Adrenal gland (tissue), 12 donors: ENCODE results near the gene GPR35. TPM values are rescaled to one million over a fixed set of nuclear protein-coding genes. Genes with fewer than 3 reads are reported as not detected.
A peak's percentile ranks its signal among the peaks of the same experiment; 100 is the strongest.

ENCODE experiments used
- DNase-seq, 7 donors: peaks; one replicate each; pipeline ENCODE4 v3.0.0-alpha.2; 2019 to 2020
- H3K27ac ChIP-seq, 5 donors: fragments of 200-600 bp; sonication (generic) in 4 of 5; 1 replicate in 3 of 5; 2 replicates in 2 of 5; pipeline versions ENCODE4 v1.5.1 to v1.8.0; 2016 to 2020; ENCODE audit warnings: mild to moderate bottlenecking in 1 of 5
- H3K27me3 ChIP-seq: fragments of 200-600 bp; 2 replicates; pipeline ENCODE4 v1.8.0; 2021
- H3K36me3 ChIP-seq, 2 donors: fragments of 200-600 bp; replicated peaks in 1 of 2; 1 replicate in 1 of 2; 2 replicates in 1 of 2; pipeline versions ENCODE4 v1.5.1 to v1.8.0; 2018 to 2022
- H3K4me1 ChIP-seq, 2 donors: fragments of 200-600 bp; replicated peaks in 1 of 2; 1 replicate in 1 of 2; 2 replicates in 1 of 2; pipeline versions ENCODE4 v1.5.1 to v1.8.0; 2018 to 2021
- H3K4me3 ChIP-seq, 4 donors: fragments of 200-600 bp; sonication (generic) in 3 of 4; one replicate each; pipeline ENCODE4 v1.5.1; 2016 to 2018
- H3K9me3 ChIP-seq, 3 donors: fragments of 200-600 bp; sonication (generic) in 1 of 3; replicated peaks in 1 of 3; 1 replicate in 2 of 3; 2 replicates in 1 of 3; pipeline versions ENCODE4 v1.5.1 to v1.8.0; 2016 to 2021
- POLR2A ChIP-seq, 2 donors: fragments of 450-650 bp; IDR thresholded peaks; one replicate each; pipeline ENCODE4 v1.6.1; 2017; ENCODE audit warnings: antibody characterized with exemption in 2 of 2, mild to moderate bottlenecking in 2 of 2, moderate library complexity in 1 of 2
- WGBS, 4 donors: extraction: QIAGEN DNeasy Blood & Tissue Kit in 2 of 4; methylation state at CpG; one replicate each; pipeline versions ENCODE4 v1.1.5 to v1.1.7; 2013 to 2017; 5-methylcytosine and 5-hydroxymethylcytosine counted together
- intact Hi-C, 2 donors: fragments of 100-400 bp; cut with DNase I; formaldehyde crosslinking; loops; one replicate each; pipeline versions ENCODE4 v1.14.1 to v1.15.0; 2022 to 2023
- polyA plus RNA-seq, 3 donors: library from polyadenylated mRNA; stranded (reverse); fragments of 200-250 nt in 2 of 3; fragments of 350-450 nt in 1 of 3; fragmentation: Illumina TruSeq in 1 of 3; extraction: RNeasy Lipid Tissue Mini Kit (QIAGEN cat#74804) in 1 of 3; gene quantifications; one replicate each; pipeline ENCODE4 v1.2.3, GENCODE V29; 2013 to 2014
- total RNA-seq, 9 donors: library from RNA; depleted of rRNA in 4 of 9; stranded (reverse); fragments of >200 nt in 4 of 9; fragments of 120-200 nt in 1 of 9; fragmentation: NEBNext Ultra II Directional in 1 of 9; extraction: Animal tissue kit (Norgen Biotek cat#: 25700) in 1 of 9; gene quantifications; one replicate each; pipeline versions ENCODE4 v1.1.0 to v1.2.4, GENCODE V29; 2013 to 2023
- TF ChIP-seq, protein P1 (sequence below), 6 experiments: fragments of 450-650 bp in 4 of 6; fragments of 200-600 bp in 2 of 6; sonication (generic) in 1 of 6; IDR thresholded peaks; 1 replicate in 5 of 6; 2 replicates in 1 of 6; pipeline versions ENCODE4 v1.5.1 to v1.8.0; 2016 to 2021; ENCODE audit warnings: antibody characterized with exemption in 6 of 6, mild to moderate bottlenecking in 2 of 6, moderate library complexity in 1 of 6
- donor health status: healthy with polysubstance abuse.
- donor health status: Bipolar disorder and iron deficiency.
- donor health status: DM: yes; HTN: yes; CAD: no.
- donor health status: DM: no; HTN: no; CAD: no.
- donor health status: DM: no; HTN: no; CAD: no.
- donor health status: DM: yes; HTN: yes; CAD: no.

GPR35 gene
- total and polyA plus RNA-seq, 12 donors: 0.07 to 5.7 (median 1.0) TPM; not detected in 1

DNA sequence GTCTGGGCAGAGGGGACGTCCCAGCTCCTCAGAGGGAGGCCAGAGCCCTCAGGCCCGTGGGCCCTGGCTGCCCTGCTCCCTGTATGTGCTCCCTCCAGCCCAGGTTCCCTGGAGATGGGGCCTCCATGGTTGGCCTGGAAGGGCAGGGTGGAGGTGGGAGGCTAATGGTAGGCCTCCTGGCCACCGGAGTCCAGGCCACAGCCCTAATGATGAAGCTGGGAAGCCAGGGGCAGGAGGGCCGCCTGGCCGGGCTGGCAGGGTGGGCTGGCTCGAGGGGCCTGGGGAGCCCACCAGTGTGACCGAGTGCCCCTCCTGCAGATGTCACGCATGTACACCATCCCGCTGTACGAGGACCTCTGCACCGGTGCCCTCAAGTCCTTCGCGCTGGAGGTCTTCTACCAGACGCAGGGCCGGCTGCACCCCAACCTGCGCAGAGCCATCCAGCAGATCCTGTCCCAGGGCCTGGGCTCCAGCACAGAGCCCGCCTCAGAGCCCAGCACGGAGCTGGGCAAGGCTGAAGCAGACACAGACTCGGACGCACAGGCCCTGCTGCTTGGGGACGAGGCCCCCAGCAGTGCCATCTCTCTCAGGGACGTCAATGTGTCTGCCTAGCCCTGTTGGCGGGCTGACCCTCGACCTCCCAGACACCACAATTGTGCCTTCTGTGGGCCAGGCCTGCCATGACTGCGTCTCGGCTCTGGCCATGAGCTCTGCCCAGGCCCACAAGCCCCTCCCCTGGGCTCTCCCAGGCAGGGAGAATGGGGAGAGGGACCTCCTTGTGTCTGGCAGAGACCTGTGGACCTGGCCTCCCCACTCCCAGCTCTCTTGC lies 47.8 kb upstream of the GPR35 start:
- no peak for DNase-seq
- Histone ChIP-seq H3K4me3 (no peak overlapping the region), H3K27me3 (no peaks in the 10 kb centered on the region), H3K27ac (peak overlapping the region in 2 of 5 donors; percentile 86 to 96), H3K36me3 (peaks cover 0 to 40% of the 10 kb centered on the region in 2 donors), H3K9me3 (no peaks in the 10 kb centered on the region), H3K4me1 (peaks cover 28 to 29% of the 10 kb centered on the region in 2 donors)
- 88 to 92% (median 91%) methylated on average over 11 to 26 of the region's 26 CpGs; no CpG with 5 or more reads in 1 of the 4 donors for WGBS, 4 donors
- TF ChIP-seq, protein P1, sequence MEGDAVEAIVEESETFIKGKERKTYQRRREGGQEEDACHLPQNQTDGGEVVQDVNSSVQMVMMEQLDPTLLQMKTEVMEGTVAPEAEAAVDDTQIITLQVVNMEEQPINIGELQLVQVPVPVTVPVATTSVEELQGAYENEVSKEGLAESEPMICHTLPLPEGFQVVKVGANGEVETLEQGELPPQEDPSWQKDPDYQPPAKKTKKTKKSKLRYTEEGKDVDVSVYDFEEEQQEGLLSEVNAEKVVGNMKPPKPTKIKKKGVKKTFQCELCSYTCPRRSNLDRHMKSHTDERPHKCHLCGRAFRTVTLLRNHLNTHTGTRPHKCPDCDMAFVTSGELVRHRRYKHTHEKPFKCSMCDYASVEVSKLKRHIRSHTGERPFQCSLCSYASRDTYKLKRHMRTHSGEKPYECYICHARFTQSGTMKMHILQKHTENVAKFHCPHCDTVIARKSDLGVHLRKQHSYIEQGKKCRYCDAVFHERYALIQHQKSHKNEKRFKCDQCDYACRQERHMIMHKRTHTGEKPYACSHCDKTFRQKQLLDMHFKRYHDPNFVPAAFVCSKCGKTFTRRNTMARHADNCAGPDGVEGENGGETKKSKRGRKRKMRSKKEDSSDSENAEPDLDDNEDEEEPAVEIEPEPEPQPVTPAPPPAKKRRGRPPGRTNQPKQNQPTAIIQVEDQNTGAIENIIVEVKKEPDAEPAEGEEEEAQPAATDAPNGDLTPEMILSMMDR (IDR thresholded peaks at IDR 0.05): no peak
- no peak for TF ChIP-seq POLR2A (IDR thresholded peaks at IDR 0.05)
- intact Hi-C loops: no loop called here

DNA sequence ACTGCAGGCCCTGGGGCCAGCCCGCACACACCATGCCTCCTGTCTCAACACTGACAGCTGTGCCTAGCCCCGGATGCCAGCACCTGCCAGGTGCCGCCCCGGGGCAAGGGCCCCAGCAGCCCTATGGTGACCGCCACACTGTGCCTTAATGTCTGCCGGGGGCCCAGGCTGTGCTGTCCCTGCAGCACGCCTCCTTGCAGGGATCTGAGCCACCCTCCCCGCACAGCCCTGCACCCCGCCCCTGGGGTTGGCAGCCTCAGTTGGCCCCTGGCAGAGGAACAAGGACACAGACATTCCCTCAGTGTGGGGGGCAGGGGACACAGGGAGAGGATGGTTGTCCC lies 47.2 kb upstream of the GPR35 start:
- H3K27me3 ChIP-seq: no peaks in the 10 kb centered on the region
- no peak for TF ChIP-seq POLR2A (IDR thresholded peaks at IDR 0.05)
- TF ChIP-seq, protein P1 (IDR thresholded peaks at IDR 0.05): no peak
- H3K9me3 ChIP-seq: no peaks in the 10 kb centered on the region
- no peak for DNase-seq
- peaks cover 28 to 29% of the 10 kb centered on the region in 2 donors for H3K4me1 ChIP-seq
- WGBS, 4 donors: 71 to 88% (median 77%) methylated on average over 1 to 9 of the region's 9 CpGs
- peaks cover 0 to 40% of the 10 kb centered on the region in 2 donors for H3K36me3 ChIP-seq
- no peak overlapping the region for H3K4me3 ChIP-seq
- peak overlapping the region in 3 of 5 donors; percentile 86 to 96 (median 89) for H3K27ac ChIP-seq
- intact Hi-C loops: no loop called here

DNA sequence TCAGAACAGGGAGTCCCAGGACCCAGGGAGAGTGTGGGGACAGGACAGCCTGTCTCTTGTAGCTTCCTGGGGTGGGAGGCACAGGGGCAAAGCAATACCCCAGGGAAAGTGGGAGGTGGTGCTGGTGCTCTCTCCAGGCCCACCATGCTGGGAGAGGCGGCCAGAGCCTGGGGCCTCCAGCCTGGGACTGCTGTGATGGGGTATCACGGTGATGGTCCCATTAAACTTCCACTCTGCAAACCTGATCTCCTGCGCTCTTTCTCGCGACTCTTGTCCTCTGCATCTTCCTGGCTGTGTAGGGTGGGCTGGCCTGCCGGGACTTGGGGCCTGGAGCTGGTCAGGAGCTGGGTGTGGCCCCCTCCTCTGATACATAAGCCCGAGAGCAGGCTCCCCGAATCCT lies 46.8 kb upstream of the GPR35 start:
- no peak for TF ChIP-seq POLR2A (IDR thresholded peaks at IDR 0.05)
- TF ChIP-seq, protein P1 (IDR thresholded peaks at IDR 0.05): no peak
- DNase-seq: no peak
- peaks cover 28 to 29% of the 10 kb centered on the region in 2 donors for H3K4me1 ChIP-seq
- WGBS, 4 donors: 94 to 99% (median 96%) methylated on average over 6 to 8 of the region's 8 CpGs
- H3K9me3 ChIP-seq: no peaks in the 10 kb centered on the region
- intact Hi-C loops: no loop called here
- peaks cover 0 to 40% of the 10 kb centered on the region in 2 donors for H3K36me3 ChIP-seq
- no peaks in the 10 kb centered on the region for H3K27me3 ChIP-seq
- H3K27ac ChIP-seq: peak overlapping the region in 3 of 5 donors; percentile 86 to 96 (median 89)
- H3K4me3 ChIP-seq: no peak overlapping the region

DNA sequence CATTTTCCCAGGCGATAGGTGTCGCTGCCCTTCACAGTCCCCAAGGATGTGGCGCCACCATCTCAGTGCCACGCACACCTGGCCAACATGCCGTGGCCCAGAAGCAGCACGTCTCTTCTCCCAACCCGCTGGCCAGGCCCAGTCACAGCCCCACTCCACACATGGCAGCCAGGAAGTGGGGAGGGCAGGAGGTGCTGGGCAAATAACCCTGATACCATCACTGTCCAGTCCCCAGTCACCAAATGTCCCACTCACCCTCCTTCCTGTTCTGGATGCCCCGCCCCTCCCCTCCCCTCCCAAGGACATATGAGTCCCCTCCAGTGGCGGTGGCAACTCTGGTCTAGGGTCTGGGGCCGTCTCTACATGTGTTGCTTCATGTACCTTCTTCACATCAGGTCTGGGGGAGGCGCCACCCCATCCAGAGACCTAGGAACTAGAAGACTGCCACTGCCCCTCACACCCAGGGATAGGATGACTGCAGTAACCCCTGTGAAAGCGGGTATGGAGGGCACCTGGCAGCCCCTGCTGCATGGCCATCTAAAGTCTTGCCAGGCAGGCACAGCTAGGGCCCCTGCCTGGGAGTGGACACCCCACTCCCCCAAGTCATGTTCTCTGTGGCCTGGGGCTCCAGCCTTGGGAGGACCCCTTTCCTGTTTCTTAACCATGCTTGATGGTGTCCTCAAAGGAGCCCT lies 46.1 kb upstream of the GPR35 start:
- no peak overlapping the region for H3K4me3 ChIP-seq
- H3K36me3 ChIP-seq: peaks cover 0 to 39% of the 10 kb centered on the region in 2 donors
- 81 to 91% (median 83%) methylated on average over 10 to 12 of the region's 12 CpGs for WGBS, 4 donors
- TF ChIP-seq, protein P1 (IDR thresholded peaks at IDR 0.05): no peak
- no peak for TF ChIP-seq POLR2A (IDR thresholded peaks at IDR 0.05)
- no peaks in the 10 kb centered on the region for H3K27me3 ChIP-seq
- H3K4me1 ChIP-seq: peaks cover 29 to 31% of the 10 kb centered on the region in 2 donors
- H3K27ac ChIP-seq: peak overlapping the region in 4 of 5 donors; percentile 86 to 96 (median 89)
- no peaks in the 10 kb centered on the region for H3K9me3 ChIP-seq
- DNase-seq: peak in 1 of 7 donors; percentile 39
- intact Hi-C loops: no loop called here
